ENCODE measurements around the gene KRT37.
"Not testable (repeated sequence)": the region's sequence is repeated elsewhere in the genome, so short reads cannot be mapped to it uniquely, and the experiment has no call there.

KRT37 gene

GRCh38 chr17:41403404-41404023 is 20.9 kb downstream of the KRT37 start:
- DNase-seq: no peak

GRCh38 chr17:41402161-41402560 is 22.2 kb downstream of the KRT37 start:
- no peak for DNase-seq

GRCh38 chr17:41396996-41397660 is 27.3 kb downstream of the KRT37 start, which contains the start of gene KRT31:
TSS of gene KRT31 (minus strand) at chr17:41397608. CDS start at chr17:41397539, 69 bp downstream.
- DNase-seq: no peak

- no peak for DNase-seq
These were observed 28.0 kb downstream of the KRT37 start for GRCh38 chr17:41396340-41396739.

GRCh38 chr17:41395611-41396010 is 28.8 kb downstream of the KRT37 start:
- no peak for DNase-seq

- DNase-seq: not testable (repeated sequence)
These were observed 29.3 kb downstream of the KRT37 start for GRCh38 chr17:41395044-41395443.

GRCh38 chr17:41394254-41394996 is 30.0 kb downstream of the KRT37 start:
- no peak for DNase-seq

GRCh38 chr17:41393826-41394225 is 30.6 kb downstream of the KRT37 start:
- no peak for DNase-seq

GRCh38 chr17:41393294-41393693 is 31.1 kb downstream of the KRT37 start:
- DNase-seq: no peak

GRCh38 chr17:41392278-41392677 is 32.1 kb downstream of the KRT37 start:
- no peak for DNase-seq

- no peak for DNase-seq
These were observed 32.9 kb downstream of the KRT37 start for GRCh38 chr17:41391535-41391934.

- DNase-seq: no peak
These were observed 33.9 kb downstream of the KRT37 start for GRCh38 chr17:41390411-41390938.

- no peak for DNase-seq
These were observed 36.7 kb downstream of the KRT37 start for GRCh38 chr17:41387670-41388069.

- no peak for DNase-seq
These were observed 38.2 kb downstream of the KRT37 start for GRCh38 chr17:41386227-41386626.

GRCh38 chr17:41383690-41384089 is 40.7 kb downstream of the KRT37 start:
- no peak for DNase-seq

- DNase-seq: no peak
These were observed 42.0 kb downstream of the KRT37 start for GRCh38 chr17:41382394-41382793.

GRCh38 chr17:41381943-41382342 is 42.4 kb downstream of the KRT37 start, which contains the start of gene KRT34:
TSS of gene KRT34 (minus strand) at chr17:41382306. CDS start at chr17:41382246, 60 bp downstream.
- not testable (repeated sequence) for DNase-seq

GRCh38 chr17:41380091-41380490 is 44.3 kb downstream of the KRT37 start:
- DNase-seq: not testable (repeated sequence)

- no peak for DNase-seq
These were observed 46.8 kb downstream of the KRT37 start for GRCh38 chr17:41377546-41377945.
